ENCODE results near the gene PRSS57. TPM values are rescaled to one million over a fixed set of nuclear protein-coding genes. Genes with fewer than 3 reads are reported as not detected.

PRSS57 gene
- total and polyA plus RNA-seq, 2 of the 13 experiments (the other 11 are each of a cell fraction or from before 2014, with no cell fraction given), result 0.12 TPM; not detected in 1

- TF ChIP-seq LRRFIP1 (CRISPR knock-in tag; conservative IDR thresholded peaks at IDR 0.05), result no peak
- no peak for TF ChIP-seq ZNF318 (CRISPR knock-in tag; IDR thresholded peaks at IDR 0.05)
- peak; percentile 57; the same call in 1 of the 2 replicates for TF ChIP-seq IRX3 (CRISPR knock-in tag; IDR thresholded peaks at IDR 0.05; ENCODE audit: borderline replicate concordance, low read depth)
- TF ChIP-seq ZNF501 (CRISPR knock-in tag; IDR thresholded peaks at IDR 0.05), result peak; percentile 87
- TF ChIP-seq ERF (CRISPR knock-in tag; IDR thresholded peaks at IDR 0.05), result peak; percentile 82
- TF ChIP-seq RFX3 (CRISPR knock-in tag; IDR thresholded peaks at IDR 0.05), result no peak
- peak; percentile 92 for TF ChIP-seq ZBTB39 (CRISPR knock-in tag; IDR thresholded peaks at IDR 0.05)
- no peak for TF ChIP-seq ZBTB37 (CRISPR knock-in tag; IDR thresholded peaks at IDR 0.05)
- peak; percentile 37; the same call in 1 of the 2 replicates for TF ChIP-seq ZNF350 (CRISPR knock-in tag; IDR thresholded peaks at IDR 0.05; ENCODE audit: borderline replicate concordance, low read depth)
- TF ChIP-seq ZNF563 (CRISPR knock-in tag; IDR thresholded peaks at IDR 0.05), result peak; percentile 83; the same call in 1 of the 2 replicates
- 0 out of 2 replicates have a peak, but pooled peaks have one; percentile 12 for TF ChIP-seq ARID3A (IDR thresholded peaks at IDR 0.05; ENCODE audit: low read depth, low read length)
- TF ChIP-seq ZNF605 (CRISPR knock-in tag; IDR thresholded peaks at IDR 0.05), result peak; percentile 33; the same call in 1 of the 2 replicates
These were observed 30.3 kb downstream of the PRSS57 start (continued) for GRCh38 chr19:664913-665443.

All from HepG2 (cell line).